ENCODE data around the gene TSPAN9.

The TSPAN9 gene

GRCh38 chr12:3231399-3231876 is 154.3 kb downstream of the TSPAN9 start:
- Histone ChIP-seq H3K4me2 (ENCODE audit: low read length) (no peak overlapping the region), H3K36me3 (ENCODE audit: control insufficient read depth, insufficient read depth, low read length) (no peaks in the 10 kb centered on the region), H3K9me3 (ENCODE audit: control insufficient read depth, low read length) (no peaks in the 10 kb centered on the region), H3K4me3 (ENCODE audit: low read depth, low read length) (no peak overlapping the region), H3K79me2 (peaks cover 19% of the 10 kb centered on the region), H2AFZ (no peak overlapping the region), H3K9ac (no peak overlapping the region), H3K27me3 (ENCODE audit: control insufficient read depth, insufficient read depth, low read length) (no peaks in the 10 kb centered on the region), H3K4me1 (no peaks in the 10 kb centered on the region), H3K27ac (no peak overlapping the region)
- TF ChIP-seq, protein P1, sequence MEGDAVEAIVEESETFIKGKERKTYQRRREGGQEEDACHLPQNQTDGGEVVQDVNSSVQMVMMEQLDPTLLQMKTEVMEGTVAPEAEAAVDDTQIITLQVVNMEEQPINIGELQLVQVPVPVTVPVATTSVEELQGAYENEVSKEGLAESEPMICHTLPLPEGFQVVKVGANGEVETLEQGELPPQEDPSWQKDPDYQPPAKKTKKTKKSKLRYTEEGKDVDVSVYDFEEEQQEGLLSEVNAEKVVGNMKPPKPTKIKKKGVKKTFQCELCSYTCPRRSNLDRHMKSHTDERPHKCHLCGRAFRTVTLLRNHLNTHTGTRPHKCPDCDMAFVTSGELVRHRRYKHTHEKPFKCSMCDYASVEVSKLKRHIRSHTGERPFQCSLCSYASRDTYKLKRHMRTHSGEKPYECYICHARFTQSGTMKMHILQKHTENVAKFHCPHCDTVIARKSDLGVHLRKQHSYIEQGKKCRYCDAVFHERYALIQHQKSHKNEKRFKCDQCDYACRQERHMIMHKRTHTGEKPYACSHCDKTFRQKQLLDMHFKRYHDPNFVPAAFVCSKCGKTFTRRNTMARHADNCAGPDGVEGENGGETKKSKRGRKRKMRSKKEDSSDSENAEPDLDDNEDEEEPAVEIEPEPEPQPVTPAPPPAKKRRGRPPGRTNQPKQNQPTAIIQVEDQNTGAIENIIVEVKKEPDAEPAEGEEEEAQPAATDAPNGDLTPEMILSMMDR (IDR thresholded peaks at IDR 0.05) = no peak

DNA sequence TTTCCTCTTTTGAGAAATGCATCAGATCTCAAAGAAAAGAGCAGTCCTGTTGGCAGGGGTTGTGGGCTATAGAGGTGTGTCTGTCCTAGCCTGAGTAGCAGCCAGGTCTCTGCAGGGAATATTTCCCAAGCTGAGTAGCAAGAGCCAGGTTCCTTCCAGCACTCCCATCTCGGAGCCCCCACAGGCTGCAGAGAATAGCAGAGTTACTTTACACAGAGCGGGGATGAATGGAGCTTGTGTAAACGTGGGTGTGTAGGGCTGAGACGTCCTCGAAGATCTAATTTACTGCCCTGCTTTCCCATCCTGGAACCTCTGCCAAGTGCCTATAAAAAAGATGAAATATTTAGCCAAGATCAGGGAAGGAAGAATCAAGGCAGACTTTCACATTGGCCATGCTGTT is 156.6 kb downstream of the TSPAN9 start:
- TF ChIP-seq, protein P1 (IDR thresholded peaks at IDR 0.05) = no peak
- Histone ChIP-seq H3K4me2 (ENCODE audit: low read length) (no peak overlapping the region), H3K4me3 (ENCODE audit: low read depth, low read length) (no peak overlapping the region), H3K79me2 (peaks cover 13% of the 10 kb centered on the region), H3K27ac (no peak overlapping the region), H3K36me3 (ENCODE audit: control insufficient read depth, insufficient read depth, low read length) (no peaks in the 10 kb centered on the region), H3K9ac (no peak overlapping the region), H3K9me3 (ENCODE audit: control insufficient read depth, low read length) (no peaks in the 10 kb centered on the region), H3K27me3 (ENCODE audit: control insufficient read depth, insufficient read depth, low read length) (no peaks in the 10 kb centered on the region), H2AFZ (no peak overlapping the region), H3K4me1 (no peaks in the 10 kb centered on the region)

GRCh38 chr12:3236345-3237187 is 159.4 kb downstream of the TSPAN9 start:
- Histone ChIP-seq H3K79me2 (peaks cover 10% of the 10 kb centered on the region), H3K36me3 (ENCODE audit: control insufficient read depth, insufficient read depth, low read length) (no peaks in the 10 kb centered on the region), H3K9ac (no peak overlapping the region), H3K9me3 (ENCODE audit: control insufficient read depth, low read length) (no peaks in the 10 kb centered on the region), H2AFZ (no peak overlapping the region), H3K27ac (no peak overlapping the region), H3K4me3 (ENCODE audit: low read depth, low read length) (no peak overlapping the region), H3K27me3 (ENCODE audit: control insufficient read depth, insufficient read depth, low read length) (no peaks in the 10 kb centered on the region), H3K4me1 (no peaks in the 10 kb centered on the region), H3K4me2 (ENCODE audit: low read length) (no peak overlapping the region)
- TF ChIP-seq, protein P1 (IDR thresholded peaks at IDR 0.05) = no peak

GRCh38 chr12:3238196-3238595 is 161.0 kb downstream of the TSPAN9 start:
- no peaks in the 10 kb centered on the region for H3K36me3 ChIP-seq (ENCODE audit: control insufficient read depth, insufficient read depth, low read length)
- TF ChIP-seq, protein P1 (IDR thresholded peaks at IDR 0.05) = no peak
- H3K9ac ChIP-seq = no peak overlapping the region
- no peak overlapping the region for H3K4me3 ChIP-seq (ENCODE audit: low read depth, low read length)
- no peaks in the 10 kb centered on the region for H3K27me3 ChIP-seq (ENCODE audit: control insufficient read depth, insufficient read depth, low read length)
- no peaks in the 10 kb centered on the region for H3K4me1 ChIP-seq
- no peaks in the 10 kb centered on the region for H3K9me3 ChIP-seq (ENCODE audit: control insufficient read depth, low read length)
- no peak overlapping the region for H3K27ac ChIP-seq
- no peak overlapping the region for H3K4me2 ChIP-seq (ENCODE audit: low read length)
- H3K79me2 ChIP-seq = peaks cover 13% of the 10 kb centered on the region
- H2AFZ ChIP-seq = no peak overlapping the region

GRCh38 chr12:3241621-3242020 is 164.4 kb downstream of the TSPAN9 start:
- TF ChIP-seq, protein P1 (IDR thresholded peaks at IDR 0.05) = no peak
- Histone ChIP-seq H3K27me3 (ENCODE audit: control insufficient read depth, insufficient read depth, low read length) (no peaks in the 10 kb centered on the region), H3K9ac (no peak overlapping the region), H3K79me2 (peaks cover 12% of the 10 kb centered on the region), H3K4me2 (ENCODE audit: low read length) (no peak overlapping the region), H3K36me3 (ENCODE audit: control insufficient read depth, insufficient read depth, low read length) (no peaks in the 10 kb centered on the region), H3K27ac (no peak overlapping the region), H3K4me3 (ENCODE audit: low read depth, low read length) (no peak overlapping the region), H2AFZ (no peak overlapping the region), H3K9me3 (ENCODE audit: control insufficient read depth, low read length) (no peaks in the 10 kb centered on the region), H3K4me1 (no peaks in the 10 kb centered on the region)
